ENCODE data around the gene USP2.

USP2 gene

GRCh38 chr11:119342023-119342300 lies 39.5 kb downstream of the USP2 start:
- DNase-seq (ENCODE audit: low read depth in 3 of 3): no peak

DNA sequence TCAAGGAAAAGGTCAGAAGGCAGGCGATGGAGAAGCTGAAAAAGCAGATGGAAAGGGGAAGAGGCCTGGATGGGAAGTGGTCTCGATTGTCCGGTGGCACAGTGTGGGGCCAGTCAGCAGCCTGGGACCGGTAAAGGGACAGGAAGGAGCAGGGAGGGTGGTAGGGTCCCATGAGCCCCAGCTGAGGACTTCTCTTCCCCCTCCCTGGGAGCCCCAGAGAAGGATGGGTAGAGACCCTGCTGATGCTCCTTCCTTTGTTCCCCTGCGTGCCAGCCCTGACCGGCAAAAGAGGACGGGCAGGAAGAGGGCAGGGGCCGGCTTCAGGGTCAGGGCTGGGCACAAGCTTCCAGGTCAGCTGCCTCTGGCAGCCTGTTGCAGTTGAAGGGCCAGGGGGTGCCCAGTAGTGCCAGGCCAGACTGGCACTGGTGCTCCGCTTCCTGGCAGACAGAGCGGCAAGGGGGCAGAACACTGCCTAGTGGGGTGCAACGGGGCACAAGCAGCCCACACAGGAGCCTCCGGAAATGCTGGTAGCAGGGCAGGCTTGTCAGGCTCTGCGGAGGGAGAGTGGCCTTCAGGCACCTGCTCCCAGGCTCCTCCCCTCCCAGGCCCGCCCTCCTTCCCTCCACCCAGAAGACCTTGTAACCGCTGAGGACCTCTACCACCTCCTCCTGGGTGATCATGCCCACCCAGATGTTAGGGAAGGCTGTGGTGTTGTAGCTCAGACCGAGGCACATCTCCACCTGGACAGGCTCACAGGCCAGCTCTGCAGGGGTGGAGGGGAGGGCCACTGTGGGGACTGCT lies 40.1 kb downstream of the USP2 start:
- no peak for DNase-seq (ENCODE audit: low read depth in 3 of 3)

DNA sequence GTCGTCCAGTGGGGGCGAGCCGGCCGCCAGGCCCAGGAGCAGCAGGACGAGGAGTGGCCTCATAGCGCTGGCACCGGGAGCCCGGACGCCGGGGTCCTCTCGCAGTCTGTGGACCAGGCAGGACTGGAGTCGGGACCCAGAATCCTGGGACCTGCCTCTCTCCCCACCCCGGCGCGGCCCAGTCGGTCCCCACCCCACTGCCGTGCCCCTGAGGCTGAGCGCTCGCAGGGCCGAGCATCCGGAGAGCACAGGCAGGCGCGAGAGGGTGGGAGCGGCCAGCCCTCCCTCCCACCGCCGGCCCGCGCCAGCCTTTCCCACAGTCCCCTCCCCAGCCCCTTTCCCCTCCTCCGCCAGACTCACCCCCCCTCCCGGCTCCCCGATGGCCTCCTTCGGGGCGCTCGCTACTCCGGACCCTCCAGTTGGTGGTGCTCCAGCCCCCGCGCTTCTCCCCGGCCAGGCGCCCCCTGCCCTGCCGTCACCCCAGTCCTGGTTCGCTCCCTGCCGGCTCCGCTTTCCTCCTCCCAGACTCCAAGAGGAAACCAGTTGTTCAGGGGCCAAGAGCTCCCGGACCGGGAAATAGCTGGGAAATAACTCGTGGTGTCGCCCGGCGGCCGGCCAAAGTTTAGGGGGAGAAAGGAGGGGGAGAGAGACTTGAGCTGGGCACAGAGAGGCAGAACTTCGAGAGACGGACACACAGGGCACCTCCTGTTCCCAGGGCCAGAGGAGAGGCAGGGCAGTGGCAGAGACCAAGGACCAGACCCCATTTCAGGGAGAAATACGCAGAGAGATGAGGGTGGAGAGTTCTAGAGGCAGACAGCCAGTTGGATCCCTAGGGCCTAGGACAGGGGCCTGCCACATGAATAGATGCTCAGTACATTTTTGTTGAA lies 40.9 kb downstream of the USP2 start, which contains the start of gene C1QTNF5:
TSS of gene C1QTNF5 (minus strand) at position 549 of the 887 bp plus-strand sequence. CDS start at position 63, 486 bp downstream.
- DNase-seq (ENCODE audit: low read depth in 3 of 3): no peak

DNA sequence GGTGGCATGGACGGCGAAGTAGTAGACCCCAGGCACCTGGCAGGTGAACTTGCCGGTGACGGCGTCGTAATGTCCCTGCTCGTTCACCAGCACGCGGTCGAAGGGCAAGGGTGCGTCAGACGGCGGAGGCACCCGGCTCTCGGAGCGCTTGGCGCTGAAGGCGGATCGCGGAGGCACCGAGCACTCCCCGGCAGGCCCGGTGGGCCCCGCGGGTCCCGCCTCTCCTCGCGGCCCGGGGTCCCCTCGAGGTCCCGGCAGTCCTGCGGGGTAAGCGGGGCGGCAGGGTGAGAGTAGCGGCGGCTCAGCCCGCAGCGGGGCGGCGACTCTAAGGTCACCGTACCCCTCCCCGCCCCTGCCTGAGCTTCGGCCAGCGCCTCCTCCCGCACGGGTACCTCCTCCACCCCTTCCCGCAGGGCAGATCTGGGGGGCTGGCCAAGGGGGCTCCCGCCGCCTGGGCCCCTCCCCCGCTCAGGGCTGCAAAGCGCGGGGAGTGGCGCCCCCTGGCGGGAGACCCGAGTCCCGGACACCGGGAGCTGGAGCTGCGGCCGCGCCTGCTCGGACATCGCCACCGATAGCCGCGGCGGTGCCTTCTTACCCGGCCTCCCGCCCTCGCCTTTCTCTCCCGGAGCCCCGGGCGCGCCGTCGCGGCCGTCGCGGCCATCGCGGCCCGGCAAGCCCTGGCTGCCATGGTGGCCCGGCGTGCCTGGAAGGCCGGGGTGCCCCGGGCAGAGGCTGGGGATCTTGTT lies 41.7 kb downstream of the USP2 start:
- DNase-seq (ENCODE audit: low read depth in 3 of 3): no peak

GRCh38 chr11:119338965-119339588 lies 42.4 kb downstream of the USP2 start:
- DNase-seq (ENCODE audit: low read depth in 3 of 3): no peak

DNA sequence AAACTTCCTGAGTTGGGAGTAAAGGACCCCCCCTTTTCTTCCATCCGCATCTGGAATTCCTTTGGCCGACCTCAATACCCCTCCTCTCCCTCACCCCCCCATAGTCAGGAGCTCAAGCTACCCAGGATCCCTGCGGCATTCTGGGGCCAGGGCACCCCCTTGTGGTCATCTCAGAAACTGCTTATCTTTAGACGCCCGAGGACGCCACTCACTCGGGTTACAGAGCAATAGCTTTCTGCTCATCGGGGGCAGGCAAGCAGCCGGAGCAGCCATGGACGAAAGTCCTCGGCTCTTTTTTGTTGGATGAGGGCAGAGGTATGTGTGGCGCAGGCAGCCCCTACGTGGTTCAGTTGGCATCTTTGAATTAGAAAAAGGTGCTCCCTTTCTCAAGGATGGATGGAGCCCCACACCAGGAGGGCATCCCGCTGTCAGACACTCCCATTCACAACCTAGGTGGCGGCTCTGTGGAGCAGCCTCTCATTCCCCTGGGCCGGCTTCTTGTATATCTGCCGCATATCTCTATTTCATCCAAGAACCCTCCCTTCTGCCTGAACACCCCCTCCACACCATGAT lies 43.1 kb downstream of the USP2 start:
- DNase-seq (ENCODE audit: low read depth in 3 of 3): peak in 2 of 3 experiments; percentile 42 to 45

DNA sequence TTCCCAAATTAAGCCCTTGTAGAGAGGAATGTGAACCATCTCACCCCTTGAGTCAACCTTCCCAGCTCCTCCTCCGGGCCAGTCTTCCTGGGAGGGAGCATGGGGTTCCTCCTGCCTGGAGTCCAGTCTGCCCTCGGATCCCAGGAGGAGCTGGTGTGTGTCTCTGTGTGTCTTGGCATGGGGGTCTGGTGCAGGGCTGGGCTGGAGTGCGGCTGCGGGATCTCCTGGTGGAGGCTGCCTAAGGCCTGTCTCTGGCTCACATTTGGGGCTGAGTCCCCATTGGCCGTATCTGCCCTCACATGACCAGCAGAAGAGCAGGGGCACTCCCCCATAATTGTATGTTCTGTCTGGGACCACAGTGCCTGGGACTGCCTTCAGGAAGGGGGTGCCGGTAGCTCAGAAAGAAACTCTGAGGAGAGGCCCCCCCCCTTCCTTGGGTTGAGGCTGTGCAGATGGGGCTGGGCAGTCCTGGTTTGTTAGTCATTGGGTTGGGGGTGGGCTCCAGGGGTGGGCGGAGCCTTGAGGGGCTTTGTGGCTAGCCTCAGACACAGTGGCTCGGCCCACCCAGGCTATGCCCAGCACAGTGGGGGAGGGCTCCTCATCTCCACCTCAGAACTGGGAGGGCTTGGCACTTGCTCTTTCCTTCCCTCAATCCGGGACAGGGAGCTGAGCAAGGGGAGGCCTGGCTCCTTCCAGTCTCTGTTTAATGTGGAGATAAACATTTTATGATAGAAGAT lies 43.7 kb downstream of the USP2 start:
- DNase-seq (ENCODE audit: low read depth in 3 of 3): no peak

GRCh38 chr11:119336744-119337469 lies 44.6 kb downstream of the USP2 start:
- DNase-seq (ENCODE audit: low read depth in 3 of 3): no peak

DNA sequence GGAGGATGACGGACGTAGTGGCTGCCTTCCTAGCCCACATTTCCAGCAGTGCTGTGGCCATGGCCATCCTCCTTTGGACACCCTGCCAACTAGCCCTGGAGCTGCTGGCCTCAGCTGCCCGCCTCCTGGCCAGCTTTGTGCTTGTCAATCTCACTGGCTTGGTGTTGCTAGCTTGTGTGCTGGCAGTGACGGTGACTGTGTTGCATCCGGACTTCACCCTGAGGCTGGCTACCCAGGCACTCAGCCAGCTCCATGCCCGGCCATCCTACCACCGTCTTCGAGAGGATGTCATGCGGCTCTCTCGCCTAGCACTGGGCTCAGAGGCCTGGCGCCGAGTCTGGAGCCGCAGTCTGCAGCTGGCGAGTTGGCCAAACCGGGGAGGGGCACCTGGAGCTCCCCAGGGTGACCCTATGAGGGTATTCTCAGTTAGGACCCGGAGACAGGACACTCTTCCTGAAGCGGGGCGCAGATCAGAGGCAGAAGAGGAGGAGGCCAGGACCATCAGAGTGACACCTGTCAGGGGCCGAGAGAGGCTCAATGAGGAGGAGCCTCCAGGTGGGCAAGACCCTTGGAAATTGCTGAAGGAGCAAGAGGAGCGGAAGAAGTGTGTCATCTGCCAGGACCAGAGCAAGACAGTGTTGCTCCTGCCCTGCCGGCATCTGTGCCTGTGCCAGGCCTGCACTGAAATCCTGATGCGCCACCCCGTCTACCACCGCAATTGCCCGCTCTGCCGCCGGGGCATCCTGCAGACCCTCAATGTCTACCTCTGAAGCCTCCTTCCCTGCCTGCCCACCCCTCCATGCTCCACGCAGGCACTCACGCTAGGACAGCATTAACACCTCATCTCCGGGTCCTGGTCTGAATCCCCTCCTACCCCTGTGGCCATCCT lies 45.6 kb downstream of the USP2 start:
- no peak for DNase-seq (ENCODE audit: low read depth in 3 of 3)

- DNase-seq (ENCODE audit: low read depth in 3 of 3): no peak
Observed at GRCh38 chr11:119335091-119335654, 46.3 kb downstream of the USP2 start.

DNA sequence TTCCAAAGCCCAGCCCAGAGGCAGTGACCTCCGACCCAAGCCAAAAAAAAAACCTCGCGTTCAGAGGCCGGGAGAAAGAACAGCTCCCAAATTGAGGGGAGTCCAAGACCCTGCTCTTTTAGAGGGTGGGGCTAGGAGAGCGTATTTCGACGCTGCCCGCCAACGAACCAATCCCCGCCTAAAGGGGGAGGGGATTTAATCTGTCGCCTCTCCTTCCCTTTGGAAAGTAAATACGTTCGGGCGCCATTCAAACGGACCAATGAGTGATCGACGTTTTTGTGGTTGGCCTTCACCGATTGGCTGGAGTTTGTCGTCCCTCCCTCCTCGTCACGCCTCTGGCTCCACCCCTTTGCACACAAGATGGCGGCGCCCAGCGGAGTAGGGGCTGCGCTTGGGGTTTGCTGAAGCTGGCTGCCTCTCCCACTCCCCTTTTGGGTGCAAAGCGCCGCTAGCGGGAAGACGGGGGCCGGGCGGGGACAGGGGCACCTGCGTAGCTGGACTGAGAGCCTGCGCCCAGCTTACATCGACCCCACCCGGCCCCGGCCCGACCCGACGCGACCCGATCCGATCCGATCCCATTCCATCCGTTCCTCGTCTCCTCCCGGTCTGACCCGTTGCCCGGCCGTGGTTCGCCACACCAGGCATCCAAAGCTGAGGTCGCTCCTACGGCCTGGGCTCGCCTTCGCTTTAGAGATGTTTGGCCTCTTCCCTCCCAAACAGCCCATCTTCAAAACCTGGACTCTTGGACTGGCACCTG lies 47.1 kb downstream of the USP2 start, which contains the start of gene RNF26:
TSS of gene RNF26 (plus strand) at position 354 of the 757 bp plus-strand sequence. CDS start 596 bp downstream, outside the sequence.
- peak; percentile 78 to 91 (median 88) for DNase-seq (ENCODE audit: low read depth in 3 of 3)

- no peak for DNase-seq (ENCODE audit: low read depth in 3 of 3)
Observed at GRCh38 chr11:119332111-119332765, 49.3 kb downstream of the USP2 start.

DNA sequence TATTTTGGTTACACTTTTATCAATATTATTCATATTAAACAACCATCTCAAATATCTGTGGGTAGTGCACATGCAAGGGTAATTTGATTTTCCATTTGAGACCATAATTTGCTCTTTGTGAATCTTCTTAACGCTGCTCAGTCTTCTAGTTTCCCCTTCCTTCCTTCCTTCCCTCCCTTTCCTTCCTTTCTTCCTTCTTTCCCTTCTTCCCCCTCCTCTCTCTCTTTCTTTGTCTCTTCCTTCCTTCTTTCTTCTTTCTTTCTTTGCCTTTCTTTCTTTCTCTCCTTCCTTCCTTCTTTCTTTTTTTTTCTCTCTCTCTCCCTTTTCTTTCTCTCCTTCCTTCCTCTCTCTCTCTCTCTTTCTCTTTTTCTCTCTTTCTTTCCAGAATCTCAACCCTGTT lies 51.3 kb downstream of the USP2 start:
- no peak for DNase-seq (ENCODE audit: low read depth in 3 of 3)

GRCh38 chr11:119329320-119329719 lies 52.2 kb downstream of the USP2 start:
- DNase-seq (ENCODE audit: low read depth in 3 of 3): no peak

DNA sequence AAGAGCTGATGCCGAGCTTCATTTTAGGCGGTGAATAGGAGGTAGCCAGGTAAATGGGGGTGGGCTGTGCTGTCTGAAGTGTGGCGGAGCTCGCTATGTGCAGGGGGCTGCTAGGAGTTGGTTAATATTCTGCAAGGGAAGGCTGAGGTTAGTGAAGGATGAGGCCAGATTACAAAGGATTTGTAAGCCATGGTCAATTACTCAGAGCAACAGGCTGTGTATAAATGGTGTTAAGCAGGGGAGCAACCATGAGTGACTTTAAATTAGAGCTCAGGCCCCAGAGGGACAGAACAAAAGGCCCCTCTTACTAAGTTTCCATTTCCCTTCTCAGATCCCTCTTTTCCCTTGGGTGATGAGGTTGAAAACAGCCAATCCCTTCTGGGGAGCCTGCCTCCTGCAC lies 57.3 kb downstream of the USP2 start:
- DNase-seq (ENCODE audit: low read depth in 3 of 3): no peak

- peak in 2 of 3 experiments; percentile 59 to 65 for DNase-seq (ENCODE audit: low read depth in 3 of 3)
Observed at GRCh38 chr11:119323532-119324033, 57.9 kb downstream of the USP2 start.

Data from stimulated activated CD4-positive, alpha-beta T cell treated with anti-CD3 and anti-CD28 coated beads, TNF-alpha, amount 100 ng/mL, for 4 hours (primary cell).